ENCODE results near the gene HIVEP3. TPM values are rescaled to one million over a fixed set of nuclear protein-coding genes. Genes with fewer than 3 reads are reported as not detected.
A peak's percentile ranks its signal among the peaks of the same experiment; 100 is the strongest.

The HIVEP3 gene
- total RNA-seq, 1 donor from 2014 or later: 3.6 TPM

- H3K4me3 Mint-ChIP-seq (ENCODE audit: unreplicated experiment): no peak overlapping the region
- no peak overlapping the region for H3K27ac Mint-ChIP-seq (ENCODE audit: unreplicated experiment)
- DNase-seq (ENCODE audit: low spot score): no peak
- peaks cover 4% of the 10 kb centered on the region for H3K4me1 Mint-ChIP-seq (ENCODE audit: low read depth)
- H3K36me3 Mint-ChIP-seq (ENCODE audit: low read depth): no peaks in the 10 kb centered on the region
- H3K27me3 Mint-ChIP-seq (ENCODE audit: low read depth): peaks cover 7% of the 10 kb centered on the region
- H3K9me3 Mint-ChIP-seq (ENCODE audit: low read depth): no peaks in the 10 kb centered on the region
- no peak for TF ChIP-seq CTCF (IDR thresholded peaks at IDR 0.05)
Observed at GRCh38 chr1:41766546-41766945, 152.2 kb downstream of the HIVEP3 start.

GRCh38 chr1:41766041-41766440 lies 152.7 kb downstream of the HIVEP3 start:
- Mint-ChIP-seq H3K27me3 (ENCODE audit: low read depth) (peaks cover 7% of the 10 kb centered on the region), H3K36me3 (ENCODE audit: low read depth) (no peaks in the 10 kb centered on the region), H3K27ac (ENCODE audit: unreplicated experiment) (no peak overlapping the region), H3K4me3 (ENCODE audit: unreplicated experiment) (no peak overlapping the region), H3K9me3 (ENCODE audit: low read depth) (no peaks in the 10 kb centered on the region), H3K4me1 (ENCODE audit: low read depth) (no peaks in the 10 kb centered on the region)
- TF ChIP-seq CTCF (IDR thresholded peaks at IDR 0.05): peak; percentile 17
- no peak for DNase-seq (ENCODE audit: low spot score)

DNA sequence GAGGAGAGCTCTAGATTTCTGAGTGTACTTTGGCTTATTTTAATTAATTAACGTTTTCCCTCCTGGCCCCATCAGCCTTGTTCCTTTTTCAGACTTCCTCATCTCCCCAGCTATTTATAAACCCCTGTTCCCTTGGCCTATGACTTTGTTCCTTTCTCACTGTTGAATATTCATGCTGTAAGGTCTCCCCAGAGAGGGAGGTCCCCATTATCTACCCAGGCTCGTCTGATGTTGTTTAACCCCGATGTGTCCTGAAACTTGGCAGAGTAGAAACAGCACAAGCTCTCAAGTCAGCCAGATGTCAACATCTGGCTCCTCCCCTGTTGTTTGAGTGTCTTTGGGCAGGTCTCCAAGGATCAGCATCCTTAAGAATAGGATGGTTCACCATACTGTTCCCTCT lies 153.6 kb downstream of the HIVEP3 start:
- H3K4me1 Mint-ChIP-seq (ENCODE audit: low read depth): no peaks in the 10 kb centered on the region
- no peak for DNase-seq (ENCODE audit: low spot score)
- peaks cover 7% of the 10 kb centered on the region for H3K27me3 Mint-ChIP-seq (ENCODE audit: low read depth)
- no peaks in the 10 kb centered on the region for H3K9me3 Mint-ChIP-seq (ENCODE audit: low read depth)
- no peak overlapping the region for H3K4me3 Mint-ChIP-seq (ENCODE audit: unreplicated experiment)
- no peaks in the 10 kb centered on the region for H3K36me3 Mint-ChIP-seq (ENCODE audit: low read depth)
- H3K27ac Mint-ChIP-seq (ENCODE audit: unreplicated experiment): no peak overlapping the region
- TF ChIP-seq CTCF (IDR thresholded peaks at IDR 0.05): no peak

- DNase-seq (ENCODE audit: low spot score): no peak
- H3K4me1 Mint-ChIP-seq (ENCODE audit: low read depth): no peaks in the 10 kb centered on the region
- peaks cover 7% of the 10 kb centered on the region for H3K27me3 Mint-ChIP-seq (ENCODE audit: low read depth)
- no peak overlapping the region for H3K27ac Mint-ChIP-seq (ENCODE audit: unreplicated experiment)
- no peaks in the 10 kb centered on the region for H3K36me3 Mint-ChIP-seq (ENCODE audit: low read depth)
- TF ChIP-seq CTCF (IDR thresholded peaks at IDR 0.05): no peak
- H3K4me3 Mint-ChIP-seq (ENCODE audit: unreplicated experiment): no peak overlapping the region
- H3K9me3 Mint-ChIP-seq (ENCODE audit: low read depth): no peaks in the 10 kb centered on the region
Observed at GRCh38 chr1:41764656-41765055, 154.1 kb downstream of the HIVEP3 start.

- Mint-ChIP-seq H3K4me3 (ENCODE audit: unreplicated experiment) (no peak overlapping the region), H3K9me3 (ENCODE audit: low read depth) (no peaks in the 10 kb centered on the region), H3K36me3 (ENCODE audit: low read depth) (no peaks in the 10 kb centered on the region), H3K27me3 (ENCODE audit: low read depth) (peaks cover 7% of the 10 kb centered on the region), H3K27ac (ENCODE audit: unreplicated experiment) (no peak overlapping the region), H3K4me1 (ENCODE audit: low read depth) (no peaks in the 10 kb centered on the region)
- no peak for DNase-seq (ENCODE audit: low spot score)
- no peak for TF ChIP-seq CTCF (IDR thresholded peaks at IDR 0.05)
Observed at GRCh38 chr1:41762777-41763176, 155.9 kb downstream of the HIVEP3 start.

Measured in chondrocyte (in vitro differentiated cells).